Calu3 (cell line): ENCODE measurements around the gene ERMAP. TPM values are rescaled to one million over a fixed set of nuclear protein-coding genes. Genes with fewer than 3 reads are reported as not detected.

Experiments
- BruUV-seq: library from RNA; stranded (reverse); fragments of 400-500 nt; replicated peaks from 2 replicates; lab custom pipeline; 2021; lab: Mats Ljungman, UMichigan
- CTCF ChIA-PET: fragments of 300-600 bp; sonication (Branson Sonifier 250); formaldehyde crosslinking; loops from one replicate; lab custom pipeline; 2022; ENCODE audit warnings: antibody characterized with exemption; lab: Charles Lee
- DNase-seq: peaks from one replicate; pipeline ENCODE4 v3.0.0; 2022
- H3K27ac Mint-ChIP-seq: one replicate; pipeline ENCODE4 v1.8.0; 2022; ENCODE audit warnings: mixed read lengths; ENCODE audit not compliant: unreplicated experiment
- H3K27me3 Mint-ChIP-seq: one replicate; pipeline ENCODE4 v1.8.0; 2022; ENCODE audit warnings: mixed read lengths; ENCODE audit not compliant: unreplicated experiment
- H3K36me3 Mint-ChIP-seq: one replicate; pipeline ENCODE4 v1.8.0; 2022; ENCODE audit warnings: mild to moderate bottlenecking, moderate library complexity, mixed read lengths; ENCODE audit not compliant: insufficient read depth, unreplicated experiment
- H3K4me1 Mint-ChIP-seq: one replicate; pipeline ENCODE4 v1.8.0; 2022; ENCODE audit warnings: mild to moderate bottlenecking, low read depth, mixed read lengths; ENCODE audit not compliant: unreplicated experiment
- H3K4me3 Mint-ChIP-seq: one replicate; pipeline ENCODE4 v1.8.0; 2022; ENCODE audit warnings: mild to moderate bottlenecking, low read depth, moderate library complexity, mixed read lengths; ENCODE audit not compliant: unreplicated experiment
- H3K9me3 Mint-ChIP-seq: one replicate; pipeline ENCODE4 v1.8.0; 2022; ENCODE audit warnings: low read depth, mixed read lengths; ENCODE audit not compliant: unreplicated experiment
- intact Hi-C: fragments of 100-400 bp; cut with micrococcal nuclease; formaldehyde crosslinking; loops from one replicate; pipeline ENCODE4 v1.10.0; 2022; ENCODE audit not compliant: unreplicated experiment
- total RNA-seq: library from RNA; stranded (reverse); gene quantifications from 2 replicates; pipeline ENCODE4 v1.2.3, GENCODE V29; 2022
- TF ChIP-seq, protein P1 (sequence below): fragments of 200-600 bp; IDR thresholded peaks from one replicate; pipeline ENCODE4 v1.8.0; 2022; ENCODE audit warnings: antibody characterized with exemption; ENCODE audit not compliant: unreplicated experiment

ERMAP gene
- total RNA-seq, 1 experiment from 2014 or later, result 9.3 TPM

DNA sequence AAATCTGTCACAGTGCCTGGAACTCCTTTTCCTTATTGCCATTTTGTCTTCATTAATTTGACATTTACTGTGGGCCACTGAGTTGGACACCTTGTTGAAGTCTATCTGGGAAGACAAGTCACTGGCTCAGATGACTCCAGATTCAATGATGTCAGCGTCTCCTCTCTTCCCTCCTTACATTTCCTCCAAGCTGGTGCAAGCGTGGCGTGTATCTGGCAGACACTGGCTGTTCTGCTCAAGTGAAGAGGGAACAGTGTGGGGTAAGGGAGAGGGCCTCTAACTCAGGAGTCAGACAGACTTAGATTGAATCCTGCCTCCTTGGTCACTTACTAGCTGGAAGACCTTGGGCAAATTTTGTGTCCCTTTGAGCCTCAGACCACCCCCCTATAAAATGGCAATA is 20.8 kb downstream of the ERMAP start:
- H3K4me1 Mint-ChIP-seq, result no peaks in the 10 kb centered on the region
- H3K4me3 Mint-ChIP-seq, result no peak overlapping the region
- no TSS peak for BruUV-seq
- no peak for DNase-seq
- CTCF ChIA-PET, result no interaction called here
- no peaks in the 10 kb centered on the region for H3K27me3 Mint-ChIP-seq
- TF ChIP-seq, protein P1, sequence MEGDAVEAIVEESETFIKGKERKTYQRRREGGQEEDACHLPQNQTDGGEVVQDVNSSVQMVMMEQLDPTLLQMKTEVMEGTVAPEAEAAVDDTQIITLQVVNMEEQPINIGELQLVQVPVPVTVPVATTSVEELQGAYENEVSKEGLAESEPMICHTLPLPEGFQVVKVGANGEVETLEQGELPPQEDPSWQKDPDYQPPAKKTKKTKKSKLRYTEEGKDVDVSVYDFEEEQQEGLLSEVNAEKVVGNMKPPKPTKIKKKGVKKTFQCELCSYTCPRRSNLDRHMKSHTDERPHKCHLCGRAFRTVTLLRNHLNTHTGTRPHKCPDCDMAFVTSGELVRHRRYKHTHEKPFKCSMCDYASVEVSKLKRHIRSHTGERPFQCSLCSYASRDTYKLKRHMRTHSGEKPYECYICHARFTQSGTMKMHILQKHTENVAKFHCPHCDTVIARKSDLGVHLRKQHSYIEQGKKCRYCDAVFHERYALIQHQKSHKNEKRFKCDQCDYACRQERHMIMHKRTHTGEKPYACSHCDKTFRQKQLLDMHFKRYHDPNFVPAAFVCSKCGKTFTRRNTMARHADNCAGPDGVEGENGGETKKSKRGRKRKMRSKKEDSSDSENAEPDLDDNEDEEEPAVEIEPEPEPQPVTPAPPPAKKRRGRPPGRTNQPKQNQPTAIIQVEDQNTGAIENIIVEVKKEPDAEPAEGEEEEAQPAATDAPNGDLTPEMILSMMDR, result no peak
- intact Hi-C loops, result no loop called here
- H3K36me3 Mint-ChIP-seq, result no peaks in the 10 kb centered on the region
- no peak overlapping the region for H3K27ac Mint-ChIP-seq
- no peaks in the 10 kb centered on the region for H3K9me3 Mint-ChIP-seq

- no peaks in the 10 kb centered on the region for H3K36me3 Mint-ChIP-seq
- no peaks in the 10 kb centered on the region for H3K27me3 Mint-ChIP-seq
- TF ChIP-seq, protein P1, result no peak
- H3K27ac Mint-ChIP-seq, result no peak overlapping the region
- intact Hi-C loops, result no loop called here
- H3K4me1 Mint-ChIP-seq, result no peaks in the 10 kb centered on the region
- H3K4me3 Mint-ChIP-seq, result no peak overlapping the region
- CTCF ChIA-PET, result interaction anchor here (0.5 kb wide), 1 partner anchor 9 kb away, joined by 3 read pairs; no protein-coding TSS in a partner anchor
- DNase-seq, result no peak
- BruUV-seq, result no TSS peak
- H3K9me3 Mint-ChIP-seq, result no peaks in the 10 kb centered on the region
Measured at GRCh38 chr1:42838482-42839190, 21.7 kb downstream of the ERMAP start.

GRCh38 chr1:42841010-42841409 is 24.1 kb downstream of the ERMAP start:
- H3K27ac Mint-ChIP-seq, result no peak overlapping the region
- no peak for DNase-seq
- CTCF ChIA-PET, result no interaction called here
- H3K27me3 Mint-ChIP-seq, result no peaks in the 10 kb centered on the region
- H3K9me3 Mint-ChIP-seq, result no peaks in the 10 kb centered on the region
- no TSS peak for BruUV-seq
- H3K36me3 Mint-ChIP-seq, result peaks cover 3% of the 10 kb centered on the region
- intact Hi-C loops, result no loop called here
- H3K4me3 Mint-ChIP-seq, result no peak overlapping the region
- TF ChIP-seq, protein P1, result no peak
- H3K4me1 Mint-ChIP-seq, result no peaks in the 10 kb centered on the region

GRCh38 chr1:42841440-42842147 is 24.7 kb downstream of the ERMAP start:
- H3K9me3 Mint-ChIP-seq, result no peaks in the 10 kb centered on the region

More at GRCh38 chr1:42841440-42842147, 24.7 kb downstream of the ERMAP start:
- intact Hi-C loops, result no loop called here
- BruUV-seq, result no TSS peak
- no peak for DNase-seq
- no peaks in the 10 kb centered on the region for H3K27me3 Mint-ChIP-seq
- TF ChIP-seq, protein P1, result no peak
- peaks cover 9% of the 10 kb centered on the region for H3K36me3 Mint-ChIP-seq
- CTCF ChIA-PET, result no interaction called here
- no peaks in the 10 kb centered on the region for H3K4me1 Mint-ChIP-seq
- H3K4me3 Mint-ChIP-seq, result no peak overlapping the region
- no peak overlapping the region for H3K27ac Mint-ChIP-seq
